ENCODE data around the gene SMG6. TPM values are rescaled to one million over a fixed set of nuclear protein-coding genes. Genes with fewer than 3 reads are reported as not detected.

Gene SMG6
- total and polyA plus RNA-seq, 2 of the 8 experiments (the other 6 are each of a cell fraction or from before 2014, with no cell fraction given): 18.5 to 25.2 TPM

DNA sequence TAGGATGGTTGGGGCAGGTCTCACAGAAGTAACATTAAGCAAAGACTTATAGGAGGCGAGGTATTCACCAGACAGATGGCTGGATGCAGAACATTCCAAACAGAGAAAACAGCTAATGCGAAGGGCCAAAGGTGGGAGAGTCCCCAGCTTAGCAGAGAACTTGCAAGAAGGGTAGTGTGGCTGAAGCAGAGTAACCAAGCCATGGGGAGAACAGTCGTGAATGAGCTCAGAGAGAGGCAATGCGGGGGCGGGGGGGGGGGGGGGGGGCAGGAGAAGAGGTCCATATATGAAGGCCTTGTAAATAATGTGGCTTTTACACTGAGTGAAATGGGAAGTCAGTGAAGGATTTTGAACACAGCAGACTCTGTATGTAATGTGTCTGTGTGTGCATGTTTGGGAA lies 81.3 kb downstream of the SMG6 start:
- Histone ChIP-seq H3K27ac (ENCODE audit: low read depth, low read length) (no peak overlapping the region), H3K23ac (ENCODE audit: insufficient read length) (no peak overlapping the region), H2AK5ac (ENCODE audit: low read depth, low read length) (no peak overlapping the region), H3K79me2 (ENCODE audit: control insufficient read depth in 1 of 2, insufficient read depth in 2 of 2, low read length in 2 of 2) (no peaks in the 10 kb centered on the region), H3K9ac (replicated peaks in 1 of 4; ENCODE audit: extremely low read depth in 1 of 4, low read depth in 3 of 4, low read length in 3 of 4) (no peak overlapping the region), H3K36me3 (ENCODE audit: control insufficient read depth in 2 of 4, insufficient read depth in 4 of 4, low read length in 3 of 4) (no peaks in the 10 kb centered on the region), H3K4me1 (replicated peaks in 1 of 4; ENCODE audit: control insufficient read depth in 3 of 4, insufficient read depth in 4 of 4, low read length in 3 of 4) (no peaks in the 10 kb centered on the region), H4K5ac (ENCODE audit: insufficient read length, low read depth, low read length) (no peak overlapping the region), H3K27me3 (replicated peaks in 1 of 4; ENCODE audit: control insufficient read depth in 3 of 4, extremely low read depth in 1 of 4, insufficient read depth in 3 of 4, low read length in 3 of 4) (no peaks in the 10 kb centered on the region), H2BK20ac (ENCODE audit: low read length) (no peak overlapping the region), H3K4me2 (ENCODE audit: insufficient read depth in 1 of 2, low read depth in 2 of 2, low read length in 2 of 2) (no peak overlapping the region), H3K56ac (replicated peaks; ENCODE audit: insufficient read length, low read depth, low read length) (no peak overlapping the region), H4K8ac (ENCODE audit: extremely low read depth, insufficient read depth, low read length) (no peak overlapping the region), H2BK120ac (replicated peaks; ENCODE audit: low read depth, low read length) (no peak overlapping the region), H3K9me3 (ENCODE audit: insufficient read depth in 2 of 2, low read depth in 1 of 2, low read length in 1 of 2) (no peaks in the 10 kb centered on the region), H3K23me2 (ENCODE audit: low read depth, low read length) (no peaks in the 10 kb centered on the region), H3K18ac (ENCODE audit: extremely low read depth, low read length) (no peak overlapping the region), H2BK5ac (ENCODE audit: low read depth, low read length) (no peak overlapping the region), H2BK12ac (ENCODE audit: low read depth, low read length) (no peak overlapping the region), H4K91ac (replicated peaks; ENCODE audit: insufficient read length, low read length) (no peak overlapping the region), H3K4ac (replicated peaks; ENCODE audit: insufficient read length, low read depth, low read length) (no peak overlapping the region), H2BK15ac (ENCODE audit: low read length) (no peak overlapping the region), H3K79me1 (ENCODE audit: low read depth, low read length) (no peaks in the 10 kb centered on the region; the same call in 1 of the 2 replicates), H3K14ac (ENCODE audit: insufficient read length) (no peak overlapping the region), H2AFZ (ENCODE audit: low read length) (no peak overlapping the region), H3K4me3 (ENCODE audit: extremely low read depth in 1 of 4, insufficient read depth in 2 of 4, low read depth in 3 of 4, low read length in 4 of 4) (no peak overlapping the region), H4K20me1 (replicated peaks in 1 of 2; ENCODE audit: control insufficient read depth in 1 of 2, insufficient read depth in 2 of 2, low read length in 2 of 2) (peaks cover 1 to 2% of the 10 kb centered on the region in 2 experiments)
- WGBS, 2 experiments (ENCODE audit: extremely low coverage in 1 of 2, insufficient coverage in 1 of 2, insufficient read length in 1 of 2, insufficient replicate concordance in 2 of 2, low coverage in 1 of 2, low lambda C conversion rate in 2 of 2, missing lambda C conversion rate in 1 of 2): 87% methylated on average over 4 of the region's 5 CpGs; no CpG with 5 or more reads in 1 of the 2 experiments
- ChIA-PET POLR2A (ENCODE audit: partially characterized antibody) (interaction anchor here (1.1 kb wide), 2 partner anchors 9 kb away, joined by 3 to 4 read pairs; no protein-coding TSS in a partner anchor), CTCF (ENCODE audit: partially characterized antibody) (interaction anchor here (0.8 to 3.2 kb wide), 9 partner anchors 9 to 168 kb away, joined by 3 to 13 read pairs (median 3); partner anchors contain the start of gene HIC1)
- DNase-seq (ENCODE audit: low read depth in 1 of 2, low spot score in 2 of 2) (no peak), FAIRE-seq (no peak)
- TF ChIP-seq HDAC2 (IDR thresholded peaks at IDR 0.05; ENCODE audit: borderline replicate concordance in 1 of 2, low read depth in 2 of 2, low read length in 2 of 2): no peak
- TF ChIP-seq SIN3A (conservative IDR thresholded peaks at IDR 0.05 in 1 of 2, IDR thresholded peaks at IDR 0.05 in 1 of 2; ENCODE audit: low read depth in 1 of 2, low read length in 2 of 2): no peak
- TF ChIP-seq BACH1 (IDR thresholded peaks at IDR 0.05; ENCODE audit: low read length): no peak
- no peak for TF ChIP-seq RXRA (IDR thresholded peaks at IDR 0.05; ENCODE audit: insufficient read depth, low read depth, low read length)
- TF ChIP-seq ASH2L (IDR thresholded peaks at IDR 0.05; ENCODE audit: low read length): no peak
- no peak for TF ChIP-seq GABPA (IDR thresholded peaks at IDR 0.05; ENCODE audit: borderline replicate concordance, insufficient read depth, low read length)
